H1 (cell line): ENCODE data around the gene CD164. TPM values are rescaled to one million over a fixed set of nuclear protein-coding genes. Genes with fewer than 3 reads are reported as not detected.

Experiments used
- CTCF ChIA-PET: fragments of 300-600 bp; sonication (Branson Sonifier 250); formaldehyde crosslinking; loops from one replicate; lab custom pipeline; 2021; ENCODE audit not compliant: partially characterized antibody; lab: Charles Lee
- POLR2A ChIA-PET: fragments of 300-600 bp; sonication (Branson Sonifier 250); formaldehyde crosslinking; loops from one replicate; lab custom pipeline; 2021; ENCODE audit warnings: inconsistent platforms; ENCODE audit not compliant: partially characterized antibody; lab: Charles Lee
- DNase-seq, 2 experiments: peaks; one replicate each; pipeline versions ENCODE4 v3.0.0 to v3.0.0-alpha.2; 2010 to 2022; ENCODE audit warnings: low spot score in 2 of 2, low read depth in 1 of 2, mixed read lengths in 1 of 2
- FAIRE-seq: peaks from 2 replicates; lab custom pipeline; 2011; peaks lifted over from hg19 to GRCh38; lab: Jason Lieb, UNC
- H2AFZ ChIP-seq: 2 replicates; pipeline ENCODE4 v1.8.1; 2012; ENCODE audit warnings: low read length, inconsistent platforms
- H2AK5ac ChIP-seq: 2 replicates; pipeline ENCODE4 v1.6.1; 2013; ENCODE audit warnings: low read depth, low read length
- H2BK120ac ChIP-seq: replicated peaks from 2 replicates; pipeline ENCODE3; 2013; ENCODE audit warnings: low read depth, low read length, inconsistent platforms
- H2BK12ac ChIP-seq: 2 replicates; pipeline ENCODE4 v1.6.1; 2013; ENCODE audit warnings: low read depth, low read length
- H2BK15ac ChIP-seq: 2 replicates; pipeline ENCODE4 v1.6.1; 2013; ENCODE audit warnings: low read length
- H2BK20ac ChIP-seq: 2 replicates; pipeline ENCODE4 v1.6.1; 2013; ENCODE audit warnings: low read length
- H2BK5ac ChIP-seq: 2 replicates; pipeline ENCODE4 v1.6.1; 2013; ENCODE audit warnings: low read depth, low read length
- H3K14ac ChIP-seq: 2 replicates; pipeline ENCODE4 v1.6.1; 2013; ENCODE audit warnings: inconsistent platforms; ENCODE audit not compliant: insufficient read length
- H3K18ac ChIP-seq: 2 replicates; pipeline ENCODE4 v1.6.1; 2013; ENCODE audit warnings: low read length; ENCODE audit errors: extremely low read depth
- H3K23ac ChIP-seq: 2 replicates; pipeline ENCODE4 v1.6.1; 2013; ENCODE audit warnings: inconsistent platforms; ENCODE audit not compliant: insufficient read length
- H3K23me2 ChIP-seq: 2 replicates; pipeline ENCODE4 v1.6.1; 2013; ENCODE audit warnings: low read depth, low read length
- H3K27ac ChIP-seq: 2 replicates; pipeline ENCODE4 v1.6.1; 2011; ENCODE audit warnings: low read depth, low read length, inconsistent platforms
- H3K27me3 ChIP-seq, 4 experiments: replicated peaks in 1 of 4; 1 replicate in 1 of 4; 2 replicates in 3 of 4; pipeline versions ENCODE4 v1.6.1 to v1.8.1; 2011 to 2013; ENCODE audit warnings: low read length in 3 of 4, mild to moderate bottlenecking in 3 of 4, inconsistent platforms in 2 of 4, mixed read lengths in 2 of 4, moderate library complexity in 1 of 4; ENCODE audit not compliant: control insufficient read depth in 3 of 4, insufficient read depth in 3 of 4; ENCODE audit errors: extremely low read depth in 1 of 4
- H3K36me3 ChIP-seq, 4 experiments: 2 replicates each; pipeline versions ENCODE4 v1.6.1 to v1.8.1; 2011 to 2013; ENCODE audit warnings: mild to moderate bottlenecking in 4 of 4, low read length in 3 of 4, moderate library complexity in 2 of 4, control low read depth in 1 of 4, inconsistent platforms in 1 of 4; ENCODE audit not compliant: insufficient read depth in 4 of 4, control insufficient read depth in 2 of 4
- H3K4ac ChIP-seq: replicated peaks from 2 replicates; pipeline ENCODE3; 2013; ENCODE audit warnings: low read length, low read depth, mixed read lengths, inconsistent platforms; ENCODE audit not compliant: insufficient read length
- H3K4me1 ChIP-seq, 4 experiments: replicated peaks in 1 of 4; 1 replicate in 1 of 4; 2 replicates in 3 of 4; pipeline versions ENCODE4 v1.6.1 to v1.8.1; 2011 to 2013; ENCODE audit warnings: low read length in 3 of 4, inconsistent platforms in 2 of 4, mixed read lengths in 1 of 4; ENCODE audit not compliant: insufficient read depth in 4 of 4, control insufficient read depth in 3 of 4
- H3K4me2 ChIP-seq, 2 experiments: 2 replicates each; pipeline versions ENCODE4 v1.6.1 to v1.8.1; 2011 to 2013; ENCODE audit warnings: low read depth in 2 of 2, low read length in 2 of 2, control low read depth in 1 of 2, inconsistent platforms in 1 of 2, mild to moderate bottlenecking in 1 of 2; ENCODE audit not compliant: insufficient read depth in 1 of 2
- H3K4me3 ChIP-seq, 4 experiments: fragments of 200-600, 300-600 bp in 1 of 4; sonication (generic), shearing (Covaris generic), sonication (Bioruptor Twin) in 1 of 4; 2 replicates each; pipeline versions ENCODE4 v1.5.1 to v1.8.1; 2011 to 2016; ENCODE audit warnings: low read length in 4 of 4, low read depth in 3 of 4, control low read depth in 2 of 4, inconsistent platforms in 2 of 4, mild to moderate bottlenecking in 2 of 4, mixed read lengths in 1 of 4, moderate library complexity in 1 of 4; ENCODE audit not compliant: insufficient read depth in 2 of 4; ENCODE audit errors: extremely low read depth in 1 of 4
- H3K56ac ChIP-seq: replicated peaks from 2 replicates; pipeline ENCODE3; 2013; ENCODE audit warnings: low read depth, mild to moderate bottlenecking, mixed read lengths, low read length, inconsistent platforms; ENCODE audit not compliant: insufficient read length
- H3K79me1 ChIP-seq: 2 replicates; pipeline ENCODE4 v1.6.1; 2013; ENCODE audit warnings: low read depth, low read length, control low read depth
- H3K79me2 ChIP-seq, 2 experiments: 2 replicates each; pipeline versions ENCODE4 v1.6.1 to v1.8.1; 2012 to 2013; ENCODE audit warnings: low read length in 2 of 2, mild to moderate bottlenecking in 2 of 2, inconsistent platforms in 1 of 2; ENCODE audit not compliant: insufficient read depth in 2 of 2, control insufficient read depth in 1 of 2
- H3K9ac ChIP-seq, 4 experiments: replicated peaks in 1 of 4; 1 replicate in 1 of 4; 2 replicates in 3 of 4; pipeline versions ENCODE4 v1.6.1 to v1.8.1; 2011 to 2013; ENCODE audit warnings: low read depth in 3 of 4, low read length in 3 of 4, control low read depth in 2 of 4, mild to moderate bottlenecking in 2 of 4, moderate library complexity in 2 of 4, inconsistent platforms in 1 of 4; ENCODE audit errors: extremely low read depth in 1 of 4
- H3K9me3 ChIP-seq, 2 experiments: 2 replicates each; pipeline versions ENCODE4 v1.6.1 to v1.8.1; 2012 to 2013; ENCODE audit warnings: mild to moderate bottlenecking in 2 of 2, moderate library complexity in 2 of 2, control low read depth in 1 of 2, inconsistent platforms in 1 of 2, low read depth in 1 of 2, low read length in 1 of 2, mixed read lengths in 1 of 2; ENCODE audit not compliant: insufficient read depth in 2 of 2
- H4K20me1 ChIP-seq, 2 experiments: replicated peaks in 1 of 2; 2 replicates each; pipeline versions ENCODE3 to v1.8.1; 2011 to 2013; ENCODE audit warnings: inconsistent platforms in 2 of 2, low read length in 2 of 2, mild to moderate bottlenecking in 1 of 2; ENCODE audit not compliant: insufficient read depth in 2 of 2, control insufficient read depth in 1 of 2
- H4K5ac ChIP-seq: 2 replicates; pipeline ENCODE4 v1.6.1; 2013; ENCODE audit warnings: low read length, low read depth, mixed read lengths, inconsistent platforms; ENCODE audit not compliant: insufficient read length
- H4K8ac ChIP-seq: 2 replicates; pipeline ENCODE4 v1.8.0; 2013; ENCODE audit warnings: mild to moderate bottlenecking, moderate library complexity, low read length, inconsistent platforms; ENCODE audit not compliant: insufficient read depth; ENCODE audit errors: extremely low read depth
- H4K91ac ChIP-seq: replicated peaks from 2 replicates; pipeline ENCODE3; 2013; ENCODE audit warnings: low read length, mixed read lengths, inconsistent platforms; ENCODE audit not compliant: insufficient read length
- BCL11A ChIP-seq, 2 experiments: IDR thresholded peaks; one replicate each; pipeline ENCODE4 v1.6.1; 2011; ENCODE audit warnings: low read depth in 2 of 2, low read length in 2 of 2, mild to moderate bottlenecking in 2 of 2
- CBX5 ChIP-seq: fragments of 300-800, 300-1000 bp; sonication (generic); IDR thresholded peaks from 2 replicates; pipeline ENCODE4 v1.7.1; 2016; ENCODE audit warnings: antibody characterized with exemption, low read length, low read depth
- CHD1 ChIP-seq: IDR thresholded peaks from 2 replicates; pipeline ENCODE4 v1.6.1; 2012; ENCODE audit warnings: low read depth, low read length, improper control_type of control experiment
- CTBP2 ChIP-seq: IDR thresholded peaks from 2 replicates; pipeline ENCODE4 v1.7.0; 2011; ENCODE audit warnings: borderline replicate concordance, mild to moderate bottlenecking, moderate library complexity, mixed read lengths, low read length; ENCODE audit not compliant: insufficient read depth, insufficient read length
- GABPA ChIP-seq: IDR thresholded peaks from 2 replicates; pipeline ENCODE4 v1.6.1; 2011; ENCODE audit warnings: mild to moderate bottlenecking, low read length, moderate library complexity, borderline replicate concordance; ENCODE audit not compliant: insufficient read depth
- JUN ChIP-seq: IDR thresholded peaks from 2 replicates; pipeline ENCODE4 v1.6.1; 2011; ENCODE audit warnings: low read depth, mild to moderate bottlenecking, improper control_type of control experiment, low read length
- KDM5A ChIP-seq: fragments of 200-600 bp; IDR thresholded peaks from 2 replicates; pipeline ENCODE4 v1.7.1; 2012; ENCODE audit warnings: mild to moderate bottlenecking, low read length, inconsistent platforms, mixed read lengths
- NANOG ChIP-seq: IDR thresholded peaks from 2 replicates; pipeline ENCODE4 v1.6.1; 2011; ENCODE audit warnings: low read length, low read depth, mild to moderate bottlenecking, inconsistent platforms; ENCODE audit not compliant: insufficient read depth, poor library complexity, severe bottlenecking
- RNF2 ChIP-seq: fragments of 200-900, 300-1000 bp; sonication (generic); IDR thresholded peaks from 2 replicates; pipeline ENCODE4 v1.7.1; 2016; ENCODE audit warnings: borderline replicate concordance, low read depth, mild to moderate bottlenecking, antibody characterized with exemption, low read length; ENCODE audit not compliant: poor library complexity, severe bottlenecking; ENCODE audit errors: missing control alignments
- SRF ChIP-seq: IDR thresholded peaks from 2 replicates; pipeline ENCODE4 v1.6.1; 2011; ENCODE audit warnings: mild to moderate bottlenecking, low read depth, low read length, moderate library complexity
- SUZ12 ChIP-seq: fragments of 200-600 bp; sonication (generic); IDR thresholded peaks from 2 replicates; pipeline ENCODE4 v1.6.1; 2012; ENCODE audit warnings: mild to moderate bottlenecking, inconsistent platforms, low read length, moderate library complexity, mixed read lengths
- TAF7 ChIP-seq: optimal IDR thresholded peaks from 2 replicates; pipeline ENCODE3; 2011; ENCODE audit warnings: low read depth, mild to moderate bottlenecking, inconsistent platforms, low read length, moderate library complexity, borderline replicate concordance
- WGBS, 2 experiments: shearing (Covaris generic) in 1 of 2; methylation state at CpG; one replicate each; pipeline versions ENCODE4 v1.1.6 to v1.1.7; 2013 to 2015; ENCODE audit warnings: low lambda C conversion rate in 2 of 2, mixed read lengths in 2 of 2, inconsistent platforms in 1 of 2, low coverage in 1 of 2, missing lambda C conversion rate in 1 of 2; ENCODE audit not compliant: insufficient replicate concordance in 2 of 2, insufficient coverage in 1 of 2, insufficient read length in 1 of 2; ENCODE audit errors: extremely low coverage in 1 of 2, missing lambda C conversion rate in 1 of 2; 5-methylcytosine and 5-hydroxymethylcytosine counted together
- polyA plus RNA-seq, 7 experiments: library from polyadenylated mRNA; depleted of rRNA in 3 of 7; stranded (reverse) in 5 of 7; unstranded in 2 of 7; fragments of >200 nt in 5 of 7; fragments of 200-250 nt in 2 of 7; gene quantifications; 1 replicate in 5 of 7; 2 replicates in 1 of 7; 4 replicates in 1 of 7; pipeline versions ENCODE4 v1.2.1 to v1.2.3, GENCODE V29; 2011 to 2013; ENCODE audit warnings: missing spikeins in 2 of 7, mixed read lengths in 2 of 7
- total RNA-seq: library from RNA; stranded (reverse); fragmentation: NEBNext Ultra II Directional; extraction: Animal tissue kit (Norgen Biotek cat#: 25700); gene quantifications from 2 replicates; pipeline ENCODE4 v1.2.1, GENCODE V29; 2021

The CD164 gene
- total and polyA plus RNA-seq, 2 of the 8 experiments (the other 6 are each of a cell fraction or from before 2014, with no cell fraction given) = 69.3 to 94.3 TPM

- no peak overlapping the region for H3K14ac ChIP-seq
- H2BK12ac ChIP-seq = no peak overlapping the region
- no peak overlapping the region for H2AFZ ChIP-seq
- no peaks in the 10 kb centered on the region for H3K79me1 ChIP-seq
- peak overlapping the region in 1 of 4 experiments; percentile 82; a peak in 3 of 8 replicates for H3K4me3 ChIP-seq
- H2BK20ac ChIP-seq = no peak overlapping the region
- H3K9me3 ChIP-seq = no peaks in the 10 kb centered on the region
- peaks cover 0 to 5% (median 0%) of the 10 kb centered on the region in 4 experiments; a peak in 2 of 7 replicates for H3K4me1 ChIP-seq
- no peak overlapping the region for H2BK5ac ChIP-seq
- no peak for DNase-seq
- no peak overlapping the region for H2BK15ac ChIP-seq
- no peak overlapping the region for H2BK120ac ChIP-seq
- no peak overlapping the region for H2AK5ac ChIP-seq
- no peaks in the 10 kb centered on the region for H3K27me3 ChIP-seq
- peaks cover 20 to 60% of the 10 kb centered on the region in 2 experiments for H3K79me2 ChIP-seq
- H3K4me2 ChIP-seq = peak overlapping the region; percentile 79 to 97; a peak in 3 of 4 replicates
- H4K20me1 ChIP-seq = peaks cover 7% of the 10 kb centered on the region in 2 experiments
- H3K23ac ChIP-seq = no peak overlapping the region
- ChIA-PET CTCF (interaction anchor here (1.5 kb wide), 2 partner anchors 17 to 60 kb away, joined by 3 read pairs; partner anchors contain the start of genes PPIL6 and SMPD2), POLR2A (interaction anchor here (0.7 to 1.2 kb wide), 2 partner anchors 17 to 29 kb away, joined by 4 read pairs; no protein-coding TSS in a partner anchor)
- no peak overlapping the region for H4K91ac ChIP-seq
- H3K18ac ChIP-seq = no peak overlapping the region
- no peak for FAIRE-seq
- H3K23me2 ChIP-seq = peaks cover 2% of the 10 kb centered on the region; the same call in 1 of the 2 replicates
- H3K27ac ChIP-seq = no peak overlapping the region
- no peak overlapping the region for H3K56ac ChIP-seq
- H4K8ac ChIP-seq = no peak overlapping the region
- WGBS, 2 experiments = 83% methylated on average over 2 of the region's 2 CpGs; no CpG with 5 or more reads in 1 of the 2 experiments
- H3K4ac ChIP-seq = no peak overlapping the region
- H3K36me3 ChIP-seq = peaks cover 12 to 38% (median 25%) of the 10 kb centered on the region in 4 experiments
- H3K9ac ChIP-seq = peak overlapping the region in 1 of 4 experiments; percentile 10; a peak in 2 of 7 replicates
- H4K5ac ChIP-seq = no peak overlapping the region
- TF ChIP-seq RNF2 = no peak
- no peak for TF ChIP-seq NANOG
- TF ChIP-seq TAF7 = no peak
- no peak for TF ChIP-seq SRF
- TF ChIP-seq JUN = no peak
- no peak for TF ChIP-seq BCL11A (IDR thresholded peaks at IDR 0.05; ENCODE audit: low read depth in 2 of 2, low read length in 2 of 2)
- TF ChIP-seq CTBP2 = no peak
- no peak for TF ChIP-seq KDM5A
- TF ChIP-seq CBX5 = no peak
- no peak for TF ChIP-seq GABPA
- TF ChIP-seq CHD1 = no peak
- no peak for TF ChIP-seq SUZ12
These were observed 2.6 kb downstream of the CD164 start for GRCh38 chr6:109379711-109380110.
